Calu3 (cell line): ENCODE data around the gene SRPX. TPM values are rescaled to one million over a fixed set of nuclear protein-coding genes. Genes with fewer than 3 reads are reported as not detected.

Source experiments
- BruUV-seq: library from RNA; stranded (reverse); fragments of 400-500 nt; replicated peaks from 2 replicates; lab custom pipeline; 2021; lab: Mats Ljungman, UMichigan
- CTCF ChIA-PET: fragments of 300-600 bp; sonication (Branson Sonifier 250); formaldehyde crosslinking; loops from one replicate; lab custom pipeline; 2022; ENCODE audit warnings: antibody characterized with exemption; lab: Charles Lee
- DNase-seq: peaks from one replicate; pipeline ENCODE4 v3.0.0; 2022
- H3K27ac Mint-ChIP-seq: one replicate; pipeline ENCODE4 v1.8.0; 2022; ENCODE audit warnings: mixed read lengths; ENCODE audit not compliant: unreplicated experiment
- H3K27me3 Mint-ChIP-seq: one replicate; pipeline ENCODE4 v1.8.0; 2022; ENCODE audit warnings: mixed read lengths; ENCODE audit not compliant: unreplicated experiment
- H3K36me3 Mint-ChIP-seq: one replicate; pipeline ENCODE4 v1.8.0; 2022; ENCODE audit warnings: mild to moderate bottlenecking, moderate library complexity, mixed read lengths; ENCODE audit not compliant: insufficient read depth, unreplicated experiment
- H3K4me1 Mint-ChIP-seq: one replicate; pipeline ENCODE4 v1.8.0; 2022; ENCODE audit warnings: mild to moderate bottlenecking, low read depth, mixed read lengths; ENCODE audit not compliant: unreplicated experiment
- H3K4me3 Mint-ChIP-seq: one replicate; pipeline ENCODE4 v1.8.0; 2022; ENCODE audit warnings: mild to moderate bottlenecking, low read depth, moderate library complexity, mixed read lengths; ENCODE audit not compliant: unreplicated experiment
- H3K9me3 Mint-ChIP-seq: one replicate; pipeline ENCODE4 v1.8.0; 2022; ENCODE audit warnings: low read depth, mixed read lengths; ENCODE audit not compliant: unreplicated experiment
- intact Hi-C: fragments of 100-400 bp; cut with micrococcal nuclease; formaldehyde crosslinking; loops from one replicate; pipeline ENCODE4 v1.10.0; 2022; ENCODE audit not compliant: unreplicated experiment
- total RNA-seq: library from RNA; stranded (reverse); gene quantifications from 2 replicates; pipeline ENCODE4 v1.2.3, GENCODE V29; 2022
- TF ChIP-seq, protein P1 (sequence below): fragments of 200-600 bp; IDR thresholded peaks from one replicate; pipeline ENCODE4 v1.8.0; 2022; ENCODE audit warnings: antibody characterized with exemption; ENCODE audit not compliant: unreplicated experiment

SRPX gene
- total RNA-seq, 1 experiment from 2014 or later, result 1.2 TPM

DNA sequence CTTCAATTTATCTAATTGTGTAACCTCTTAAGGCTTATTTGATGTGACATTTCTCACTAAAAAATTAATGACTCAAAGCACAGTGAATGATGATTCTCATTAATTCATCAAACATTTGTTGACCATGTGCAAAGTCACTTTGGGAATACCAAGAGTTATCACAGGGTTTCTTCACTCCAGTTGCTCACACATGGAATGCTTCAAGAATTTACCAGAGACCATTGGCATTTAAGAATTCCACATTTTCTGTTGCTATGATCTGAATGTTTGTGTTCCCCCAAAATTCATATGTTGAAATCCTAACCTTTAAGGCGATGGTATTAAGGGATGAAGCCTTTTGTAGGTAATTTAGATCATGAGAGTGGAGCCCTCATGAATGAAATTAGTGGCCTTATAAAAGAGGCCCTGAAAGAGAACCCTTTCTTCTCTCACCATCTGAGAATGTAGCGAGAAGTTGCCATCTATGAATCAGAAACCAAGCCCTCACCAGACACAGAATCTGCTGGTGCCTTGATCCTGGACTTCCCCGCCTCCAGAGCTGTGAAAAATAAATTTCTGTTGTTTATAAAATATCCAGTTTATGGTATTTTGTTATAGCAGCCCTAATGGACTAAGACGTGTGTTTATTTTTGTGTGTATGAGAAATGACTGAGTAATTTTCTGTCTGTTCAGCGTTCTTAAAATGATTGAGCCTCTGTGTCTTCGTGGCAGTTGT is 16.4 kb upstream of the SRPX start:
- Mint-ChIP-seq H3K9me3 (no peaks in the 10 kb centered on the region), H3K4me1 (peaks cover 13% of the 10 kb centered on the region), H3K27ac (no peak overlapping the region), H3K27me3 (peaks cover 13% of the 10 kb centered on the region), H3K4me3 (no peak overlapping the region), H3K36me3 (no peaks in the 10 kb centered on the region)
- no peak for DNase-seq
- intact Hi-C loops, result no loop called here
- CTCF ChIA-PET, result no interaction called here
- no TSS peak for BruUV-seq
- TF ChIP-seq, protein P1, sequence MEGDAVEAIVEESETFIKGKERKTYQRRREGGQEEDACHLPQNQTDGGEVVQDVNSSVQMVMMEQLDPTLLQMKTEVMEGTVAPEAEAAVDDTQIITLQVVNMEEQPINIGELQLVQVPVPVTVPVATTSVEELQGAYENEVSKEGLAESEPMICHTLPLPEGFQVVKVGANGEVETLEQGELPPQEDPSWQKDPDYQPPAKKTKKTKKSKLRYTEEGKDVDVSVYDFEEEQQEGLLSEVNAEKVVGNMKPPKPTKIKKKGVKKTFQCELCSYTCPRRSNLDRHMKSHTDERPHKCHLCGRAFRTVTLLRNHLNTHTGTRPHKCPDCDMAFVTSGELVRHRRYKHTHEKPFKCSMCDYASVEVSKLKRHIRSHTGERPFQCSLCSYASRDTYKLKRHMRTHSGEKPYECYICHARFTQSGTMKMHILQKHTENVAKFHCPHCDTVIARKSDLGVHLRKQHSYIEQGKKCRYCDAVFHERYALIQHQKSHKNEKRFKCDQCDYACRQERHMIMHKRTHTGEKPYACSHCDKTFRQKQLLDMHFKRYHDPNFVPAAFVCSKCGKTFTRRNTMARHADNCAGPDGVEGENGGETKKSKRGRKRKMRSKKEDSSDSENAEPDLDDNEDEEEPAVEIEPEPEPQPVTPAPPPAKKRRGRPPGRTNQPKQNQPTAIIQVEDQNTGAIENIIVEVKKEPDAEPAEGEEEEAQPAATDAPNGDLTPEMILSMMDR, result no peak

DNA sequence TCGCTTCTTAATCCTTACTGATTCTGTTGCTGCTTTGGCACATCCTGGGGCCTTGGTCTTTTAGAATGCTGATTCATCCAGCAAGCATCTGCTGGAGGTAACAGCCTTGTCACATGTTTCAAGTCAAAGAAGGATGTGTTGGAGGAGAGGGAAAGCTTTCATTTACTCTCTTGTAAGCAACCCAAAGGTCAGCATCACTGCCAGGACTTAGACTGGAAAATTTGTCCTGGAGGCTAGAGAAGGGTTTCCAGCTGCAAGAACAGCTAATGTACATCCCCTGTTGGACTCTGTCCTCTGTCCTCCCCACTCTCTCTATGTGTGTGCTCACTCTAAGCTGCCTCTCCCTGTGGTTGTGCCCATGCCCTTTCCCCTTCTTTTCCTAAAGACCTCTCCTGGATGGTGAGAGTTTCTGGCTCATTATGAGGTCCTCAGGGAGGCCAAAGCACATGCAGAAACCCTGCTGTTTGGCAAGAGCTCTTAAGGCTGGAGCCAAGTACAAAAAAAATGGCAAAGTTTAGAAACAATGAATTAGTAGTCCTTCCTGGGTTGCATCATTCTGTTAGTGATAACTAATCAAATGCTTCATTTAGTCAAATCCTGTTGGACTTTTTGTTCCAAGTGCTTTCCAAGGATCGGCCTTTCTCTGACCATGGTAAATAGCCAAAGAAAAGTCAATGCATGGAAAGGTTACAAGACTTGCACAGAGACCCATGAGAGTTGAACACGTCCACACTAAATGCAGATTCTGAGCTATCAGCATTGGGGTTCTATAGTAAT is 13.4 kb upstream of the SRPX start:
- peak; percentile 5 for DNase-seq
- CTCF ChIA-PET, result no interaction called here
- intact Hi-C loops, result no loop called here
- no peaks in the 10 kb centered on the region for H3K9me3 Mint-ChIP-seq
- H3K27me3 Mint-ChIP-seq, result peaks cover 13% of the 10 kb centered on the region
- BruUV-seq, result no TSS peak
- TF ChIP-seq, protein P1, result no peak
- peaks cover 13% of the 10 kb centered on the region for H3K4me1 Mint-ChIP-seq
- H3K27ac Mint-ChIP-seq, result no peak overlapping the region
- no peaks in the 10 kb centered on the region for H3K36me3 Mint-ChIP-seq
- no peak overlapping the region for H3K4me3 Mint-ChIP-seq

DNA sequence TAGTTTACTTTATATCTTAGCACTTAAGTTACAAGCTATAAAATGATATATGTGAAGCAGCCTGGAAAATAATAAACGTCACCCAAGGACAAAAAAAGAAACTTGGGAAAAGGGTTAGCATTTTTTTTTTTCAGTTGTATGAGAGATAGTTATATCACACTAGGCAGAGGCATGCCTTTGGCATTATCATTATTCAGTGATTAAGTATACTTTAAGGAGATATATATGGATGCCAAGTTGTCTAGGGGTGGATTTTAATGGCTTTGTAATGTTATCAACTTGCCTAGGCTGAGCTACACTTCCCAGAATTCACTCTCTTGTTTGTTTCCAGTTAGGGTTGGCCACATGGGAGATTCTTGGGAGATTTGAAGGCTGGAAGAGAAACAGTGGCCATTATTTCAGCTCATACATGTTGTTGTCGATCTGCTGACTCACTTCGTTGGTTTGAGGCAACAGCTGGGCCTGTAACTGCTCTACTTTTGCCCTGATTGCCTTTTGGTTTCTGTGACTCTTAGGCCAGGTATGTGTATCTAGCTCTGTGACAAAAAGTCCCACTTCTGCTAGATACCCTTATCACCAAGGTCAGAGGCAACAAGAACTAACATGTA is 11.5 kb upstream of the SRPX start:
- DNase-seq, result no peak
- H3K36me3 Mint-ChIP-seq, result no peaks in the 10 kb centered on the region
- no peak overlapping the region for H3K4me3 Mint-ChIP-seq
- H3K27me3 Mint-ChIP-seq, result peaks cover 2% of the 10 kb centered on the region
- no peaks in the 10 kb centered on the region for H3K9me3 Mint-ChIP-seq
- no TSS peak for BruUV-seq
- H3K27ac Mint-ChIP-seq, result no peak overlapping the region
- TF ChIP-seq, protein P1, result no peak
- intact Hi-C loops, result no loop called here
- peaks cover 13% of the 10 kb centered on the region for H3K4me1 Mint-ChIP-seq
- CTCF ChIA-PET, result no interaction called here

DNA sequence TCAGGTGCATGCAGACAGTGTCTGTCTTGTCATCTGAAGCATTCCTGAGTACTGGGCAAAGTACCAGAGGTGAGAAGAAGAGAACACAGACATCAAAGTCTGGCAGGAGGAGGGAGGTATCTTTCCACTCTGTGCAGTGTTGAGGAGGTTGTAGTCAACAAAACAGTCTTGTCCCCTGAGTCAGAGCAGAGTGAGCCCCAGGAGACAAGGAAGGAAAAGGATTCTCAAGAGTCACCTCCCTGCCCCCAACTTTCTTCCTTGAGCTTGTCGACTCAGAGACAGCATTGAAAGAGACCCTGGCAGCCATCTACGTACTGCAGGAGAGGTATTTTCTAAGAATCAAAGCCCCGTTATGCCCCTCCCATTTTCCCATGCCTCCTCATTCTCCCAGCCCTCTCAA is 4.4 kb upstream of the SRPX start:
- no peak overlapping the region for H3K4me3 Mint-ChIP-seq
- TF ChIP-seq, protein P1, result no peak
- BruUV-seq, result no TSS peak
- CTCF ChIA-PET, result no interaction called here
- intact Hi-C loops, result no loop called here
- H3K36me3 Mint-ChIP-seq, result peaks cover 7% of the 10 kb centered on the region
- no peaks in the 10 kb centered on the region for H3K4me1 Mint-ChIP-seq
- no peak for DNase-seq
- no peak overlapping the region for H3K27ac Mint-ChIP-seq
- H3K9me3 Mint-ChIP-seq, result no peaks in the 10 kb centered on the region
- peaks cover 27% of the 10 kb centered on the region for H3K27me3 Mint-ChIP-seq
